ENCODE results near the gene PCYT2. TPM values are rescaled to one million over a fixed set of nuclear protein-coding genes. Genes with fewer than 3 reads are reported as not detected.

PCYT2 gene
- total RNA-seq, 4 donors from 2014 or later = 37.2 to 424 (median 77.1) TPM

DNA sequence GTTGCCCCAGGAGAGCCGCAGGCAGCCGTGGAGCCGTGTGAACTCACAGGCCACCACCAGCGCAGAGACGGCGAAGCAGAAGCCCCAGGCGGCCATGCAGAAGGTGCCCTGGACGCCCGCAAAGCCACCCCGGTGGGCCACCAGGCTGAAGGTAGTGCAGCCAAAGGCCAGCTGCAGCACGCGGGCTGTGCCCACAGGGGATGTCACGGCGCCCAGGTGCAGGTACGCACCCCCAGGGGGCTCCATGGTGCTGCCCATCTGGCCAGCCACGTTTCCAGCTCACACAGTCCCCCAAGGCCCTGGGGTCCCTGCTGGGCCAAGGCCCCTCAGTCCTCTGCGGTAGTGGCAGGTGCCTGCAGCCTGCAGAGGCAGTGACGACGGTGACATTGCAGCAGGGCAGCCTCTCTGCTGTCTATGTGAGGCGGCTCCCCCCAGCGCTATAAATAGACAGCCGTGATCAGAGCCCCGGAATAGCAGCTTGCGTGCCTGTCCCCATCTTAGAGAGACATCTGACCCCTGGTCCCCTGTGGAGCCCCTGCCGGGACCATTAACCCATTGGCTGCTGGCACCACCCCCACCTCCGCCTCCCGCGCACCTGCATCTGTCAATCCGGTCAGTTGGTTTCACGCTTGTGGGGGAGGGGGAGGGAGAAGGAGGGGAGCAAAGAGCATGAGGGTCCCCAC is 30.4 kb upstream of the PCYT2 start:
- Histone ChIP-seq H3K27me3 (peaks cover 36% of the 10 kb centered on the region), H3K4me3 (no peak overlapping the region), H3K9me3 (no peaks in the 10 kb centered on the region), H3K27ac (no peak overlapping the region), H3K36me3 (no peaks in the 10 kb centered on the region), H3K4me1 (peaks cover 3 to 13% (median 11%) of the 10 kb centered on the region in 4 donors)
- DNase-seq = no peak
- in situ Hi-C loops (cut with MboI; ENCODE audit: low pct_ligation_motif_present in 1 of 4, low pct_unique_long_range_greater_than_20kb in 1 of 4, low sequenced_read_pairs in 3 of 4) (no loop called here), intact Hi-C loops (cut with DNase I; ENCODE audit: low total_unique reads) (no loop called here)
- TF ChIP-seq POLR2A (IDR thresholded peaks at IDR 0.05) (no peak), POLR2AphosphoS5 (IDR thresholded peaks at IDR 0.05) (no peak), EP300 (IDR thresholded peaks at IDR 0.05; ENCODE audit: low read depth) (no peak)
- TF ChIP-seq, protein P1, sequence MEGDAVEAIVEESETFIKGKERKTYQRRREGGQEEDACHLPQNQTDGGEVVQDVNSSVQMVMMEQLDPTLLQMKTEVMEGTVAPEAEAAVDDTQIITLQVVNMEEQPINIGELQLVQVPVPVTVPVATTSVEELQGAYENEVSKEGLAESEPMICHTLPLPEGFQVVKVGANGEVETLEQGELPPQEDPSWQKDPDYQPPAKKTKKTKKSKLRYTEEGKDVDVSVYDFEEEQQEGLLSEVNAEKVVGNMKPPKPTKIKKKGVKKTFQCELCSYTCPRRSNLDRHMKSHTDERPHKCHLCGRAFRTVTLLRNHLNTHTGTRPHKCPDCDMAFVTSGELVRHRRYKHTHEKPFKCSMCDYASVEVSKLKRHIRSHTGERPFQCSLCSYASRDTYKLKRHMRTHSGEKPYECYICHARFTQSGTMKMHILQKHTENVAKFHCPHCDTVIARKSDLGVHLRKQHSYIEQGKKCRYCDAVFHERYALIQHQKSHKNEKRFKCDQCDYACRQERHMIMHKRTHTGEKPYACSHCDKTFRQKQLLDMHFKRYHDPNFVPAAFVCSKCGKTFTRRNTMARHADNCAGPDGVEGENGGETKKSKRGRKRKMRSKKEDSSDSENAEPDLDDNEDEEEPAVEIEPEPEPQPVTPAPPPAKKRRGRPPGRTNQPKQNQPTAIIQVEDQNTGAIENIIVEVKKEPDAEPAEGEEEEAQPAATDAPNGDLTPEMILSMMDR (IDR thresholded peaks at IDR 0.05) = no peak
- 46% methylated on average over 30 of the region's 30 CpGs; no CpG with 5 or more reads in 1 of the 2 donors for WGBS, 2 donors (ENCODE audit: low coverage in 1 of 2)

DNA sequence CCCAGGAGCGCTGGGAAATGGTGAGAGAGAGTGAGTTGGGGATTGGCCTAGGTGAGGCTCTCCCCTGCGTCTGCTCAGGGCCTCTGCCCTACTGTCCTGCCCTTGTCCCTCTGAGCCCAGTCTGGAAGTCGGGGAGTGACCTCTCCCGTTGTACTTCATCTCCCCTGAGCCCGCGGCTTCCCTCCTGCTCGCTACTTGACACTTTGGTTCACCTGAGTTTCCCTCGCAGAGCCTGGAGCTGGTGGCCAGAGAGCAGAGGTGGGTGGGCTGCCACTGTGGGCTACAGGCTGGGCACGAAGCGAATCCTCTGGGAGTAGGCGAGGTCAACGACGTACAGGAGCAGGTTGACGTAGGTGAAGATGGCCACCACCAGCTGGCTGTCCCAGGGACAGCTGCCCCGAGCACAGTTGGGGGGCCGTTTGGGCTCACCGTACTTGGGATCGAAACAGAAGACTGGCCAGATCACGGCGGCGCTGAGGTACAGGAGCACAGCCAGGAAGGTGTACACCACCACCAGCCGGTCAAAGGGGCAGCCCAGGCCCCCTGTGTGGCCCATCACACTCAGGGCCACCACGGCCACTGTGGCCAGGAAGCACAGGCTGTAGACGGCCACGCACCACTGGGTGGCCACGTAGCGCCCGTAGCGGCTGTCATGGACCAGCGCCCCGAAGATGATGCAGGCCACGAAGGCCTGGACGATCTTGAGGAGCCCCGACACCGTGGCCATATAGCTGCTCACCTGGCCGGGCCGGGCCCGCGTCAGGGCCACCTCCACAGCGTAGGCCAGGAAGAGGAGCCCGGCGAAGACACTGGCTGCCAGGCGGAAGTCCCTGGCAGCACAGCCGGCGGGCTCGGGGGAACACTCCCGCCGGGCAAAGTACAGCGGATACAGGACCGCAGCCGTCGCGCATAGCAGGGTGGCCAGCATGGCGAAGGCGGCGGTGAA is 29.6 kb upstream of the PCYT2 start:
- in situ Hi-C loops (cut with MboI; ENCODE audit: low pct_ligation_motif_present in 1 of 4, low pct_unique_long_range_greater_than_20kb in 1 of 4, low sequenced_read_pairs in 3 of 4) (no loop called here), intact Hi-C loops (cut with DNase I; ENCODE audit: low total_unique reads) (no loop called here)
- DNase-seq = no peak
- no peak overlapping the region for H3K27ac ChIP-seq
- H3K36me3 ChIP-seq = no peaks in the 10 kb centered on the region
- peaks cover 36% of the 10 kb centered on the region for H3K27me3 ChIP-seq
- TF ChIP-seq, protein P1 (IDR thresholded peaks at IDR 0.05) = no peak
- TF ChIP-seq POLR2AphosphoS5 (IDR thresholded peaks at IDR 0.05) (no peak), EP300 (IDR thresholded peaks at IDR 0.05; ENCODE audit: low read depth) (no peak), POLR2A (IDR thresholded peaks at IDR 0.05) (no peak)
- 77% methylated on average over 49 of the region's 56 CpGs; no CpG with 5 or more reads in 1 of the 2 donors for WGBS, 2 donors (ENCODE audit: low coverage in 1 of 2)
- no peak overlapping the region for H3K4me3 ChIP-seq
- H3K9me3 ChIP-seq = no peaks in the 10 kb centered on the region
- peaks cover 5 to 21% (median 14%) of the 10 kb centered on the region in 4 donors for H3K4me1 ChIP-seq

DNA sequence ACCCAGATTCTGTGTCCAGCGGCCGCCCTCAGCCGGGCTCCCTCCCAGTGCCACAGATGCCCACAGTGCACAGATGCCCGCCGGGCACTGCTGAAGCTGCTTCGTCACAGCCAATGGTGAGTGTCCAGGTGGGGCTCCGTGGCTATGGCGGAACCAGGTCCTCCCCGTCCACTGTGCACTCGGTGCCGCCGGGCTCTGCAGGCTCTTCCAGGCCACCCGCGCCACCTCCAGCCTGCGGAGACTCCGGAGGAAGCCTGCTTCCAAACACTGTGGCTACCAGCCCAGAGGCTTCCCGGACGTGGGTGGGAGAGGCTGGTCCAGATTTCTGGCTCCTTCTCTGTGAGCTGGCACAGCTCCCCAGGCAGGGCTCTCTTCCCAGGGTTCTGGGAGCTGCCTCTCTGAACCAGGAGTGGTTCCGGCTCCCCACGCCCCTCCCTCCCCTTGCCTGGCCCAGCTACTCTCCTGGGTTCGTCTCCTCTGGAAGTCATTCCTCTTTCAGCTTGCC is 28.7 kb upstream of the PCYT2 start:
- no peaks in the 10 kb centered on the region for H3K36me3 ChIP-seq
- DNase-seq = no peak
- in situ Hi-C loops (cut with MboI; ENCODE audit: low pct_ligation_motif_present in 1 of 4, low pct_unique_long_range_greater_than_20kb in 1 of 4, low sequenced_read_pairs in 3 of 4) = no loop called here
- H3K27ac ChIP-seq = no peak overlapping the region
- no peak overlapping the region for H3K4me3 ChIP-seq
- intact Hi-C loops (cut with DNase I; ENCODE audit: low total_unique reads) = no loop called here
- WGBS, 2 donors (ENCODE audit: low coverage in 1 of 2) = 0 to 81% methylated on average over 2 to 20 of the region's 21 CpGs
- TF ChIP-seq, protein P1 (IDR thresholded peaks at IDR 0.05) = no peak
- TF ChIP-seq POLR2A (IDR thresholded peaks at IDR 0.05) = no peak
- no peak for TF ChIP-seq POLR2AphosphoS5 (IDR thresholded peaks at IDR 0.05)
- H3K9me3 ChIP-seq = no peaks in the 10 kb centered on the region
- peaks cover 5 to 26% (median 14%) of the 10 kb centered on the region in 4 donors for H3K4me1 ChIP-seq
- H3K27me3 ChIP-seq = peaks cover 35% of the 10 kb centered on the region

DNA sequence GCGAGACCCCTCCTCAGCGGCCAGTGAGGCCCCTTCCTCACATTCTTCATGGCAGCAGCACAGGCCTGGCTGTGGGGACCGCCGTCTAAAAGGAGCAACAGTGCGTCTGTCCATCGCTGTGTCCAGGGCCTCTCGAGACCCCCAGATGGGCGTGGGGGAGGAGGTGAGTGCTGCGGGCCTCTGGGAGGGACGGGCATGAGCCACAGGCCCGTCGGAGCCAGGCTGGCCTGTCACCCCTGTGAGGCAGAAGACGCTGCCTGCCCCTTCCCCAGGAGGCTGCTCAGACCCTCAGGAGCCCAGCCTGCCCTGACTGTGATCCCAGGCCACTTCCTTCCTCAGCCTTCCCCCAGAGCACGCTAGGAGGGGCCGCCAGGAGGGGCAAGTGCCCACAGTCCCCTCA is 28.0 kb upstream of the PCYT2 start:
- intact Hi-C loops (cut with DNase I; ENCODE audit: low total_unique reads) = no loop called here
- TF ChIP-seq POLR2AphosphoS5 (IDR thresholded peaks at IDR 0.05) = no peak
- TF ChIP-seq, protein P1 (IDR thresholded peaks at IDR 0.05) = no peak
- TF ChIP-seq EP300 (IDR thresholded peaks at IDR 0.05; ENCODE audit: low read depth) = no peak
- TF ChIP-seq POLR2A (IDR thresholded peaks at IDR 0.05) = no peak
- 70% methylated on average over 13 of the region's 15 CpGs; no CpG with 5 or more reads in 1 of the 2 donors for WGBS, 2 donors (ENCODE audit: low coverage in 1 of 2)
- in situ Hi-C loops (cut with MboI; ENCODE audit: low pct_ligation_motif_present in 1 of 4, low pct_unique_long_range_greater_than_20kb in 1 of 4, low sequenced_read_pairs in 3 of 4) = no loop called here
- no peak overlapping the region for H3K4me3 ChIP-seq
- no peak for DNase-seq
- peaks cover 29% of the 10 kb centered on the region for H3K27me3 ChIP-seq
- no peak overlapping the region for H3K27ac ChIP-seq
- no peaks in the 10 kb centered on the region for H3K9me3 ChIP-seq
- H3K36me3 ChIP-seq = no peaks in the 10 kb centered on the region
- H3K4me1 ChIP-seq = peaks cover 5 to 26% (median 14%) of the 10 kb centered on the region in 4 donors
